Suppressor macrophage treated with lipopolysaccharide for 1 hour (primary cell): ENCODE data around the gene KLC1.

ENCODE experiments used
- DNase-seq, 3 donors: peaks; one replicate each; pipeline ENCODE4 v3.0.0-alpha.2; 2020 to 2022

The KLC1 gene

DNA sequence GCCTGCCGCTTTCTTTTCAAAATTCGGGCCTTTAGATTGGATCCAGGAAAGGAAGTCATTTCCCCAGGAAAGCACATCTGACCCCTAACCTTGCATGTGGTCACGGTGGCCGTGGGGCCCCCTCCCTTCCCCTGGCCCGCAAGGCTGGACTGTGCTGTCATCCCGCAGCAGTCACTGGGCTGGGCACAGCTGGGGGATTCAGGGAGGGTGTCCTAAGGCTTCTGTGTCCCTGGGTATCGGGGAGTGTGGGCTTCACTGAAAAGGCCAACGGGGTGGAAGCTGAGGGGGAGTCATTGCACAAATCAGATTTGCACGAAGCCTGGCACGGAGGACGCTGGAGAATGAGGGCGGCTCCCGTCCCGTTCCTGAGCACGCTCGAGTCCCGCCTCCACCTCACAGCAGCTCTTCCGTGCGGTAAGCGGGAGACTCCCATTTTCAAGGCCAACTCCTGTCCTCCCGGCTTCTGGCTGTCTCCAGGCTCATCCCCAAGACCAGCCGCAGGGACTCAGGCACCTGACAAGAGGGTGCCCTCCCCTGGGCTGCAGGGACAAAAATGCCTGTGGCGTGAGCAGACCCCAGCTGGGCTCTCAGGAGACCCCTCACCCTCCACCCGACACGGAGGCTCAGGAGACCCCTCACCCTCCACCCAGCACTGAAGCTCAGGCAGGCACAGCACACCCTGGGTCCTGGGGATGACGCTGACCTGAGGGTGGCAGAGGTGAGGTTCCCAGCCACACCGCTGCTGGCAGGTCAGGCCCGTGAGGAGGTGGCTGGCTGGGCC is 76.7 kb downstream of the KLC1 start:
- no peak for DNase-seq

DNA sequence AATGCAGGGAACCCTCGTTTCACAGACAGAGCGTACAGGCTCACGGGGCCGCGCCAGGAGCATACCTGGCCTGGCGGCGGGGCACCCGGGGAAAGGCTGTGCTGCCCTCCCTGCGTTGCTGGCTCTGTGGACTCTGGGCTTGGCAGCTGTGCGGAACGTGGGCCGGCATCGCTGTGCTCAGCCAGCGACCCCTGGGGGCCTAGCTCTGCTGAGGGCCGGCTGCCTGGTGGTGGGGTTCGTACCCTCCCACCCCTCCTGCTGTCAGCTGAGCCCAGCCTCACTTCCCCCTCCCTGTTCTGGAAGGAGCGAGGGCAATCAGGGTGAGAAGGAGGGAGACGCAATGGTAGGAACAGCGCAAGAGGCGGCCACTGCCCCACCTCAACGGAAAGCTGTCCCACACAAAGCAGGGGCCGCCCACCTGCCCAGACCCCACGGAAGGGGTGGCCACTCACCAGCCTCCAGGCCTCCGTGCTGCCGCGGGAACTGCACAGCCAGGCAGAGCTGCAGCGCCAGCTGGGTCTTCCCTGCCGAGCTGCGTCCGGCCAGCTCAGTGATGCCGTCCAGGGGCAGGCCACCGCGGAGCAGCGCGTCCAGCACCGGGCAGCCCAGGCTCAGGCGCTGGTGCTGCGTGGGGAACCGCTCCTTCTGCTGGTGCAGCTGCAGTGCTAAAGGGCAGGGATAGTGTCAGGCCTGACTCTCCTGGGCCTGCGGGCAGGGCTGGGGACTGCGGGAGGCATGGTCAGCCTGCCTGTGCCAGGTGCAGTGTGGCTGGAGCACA is 77.7 kb downstream of the KLC1 start:
- DNase-seq = no peak

GRCh38 chr14:103707329-103708263 is 78.6 kb downstream of the KLC1 start:
- no peak for DNase-seq

DNA sequence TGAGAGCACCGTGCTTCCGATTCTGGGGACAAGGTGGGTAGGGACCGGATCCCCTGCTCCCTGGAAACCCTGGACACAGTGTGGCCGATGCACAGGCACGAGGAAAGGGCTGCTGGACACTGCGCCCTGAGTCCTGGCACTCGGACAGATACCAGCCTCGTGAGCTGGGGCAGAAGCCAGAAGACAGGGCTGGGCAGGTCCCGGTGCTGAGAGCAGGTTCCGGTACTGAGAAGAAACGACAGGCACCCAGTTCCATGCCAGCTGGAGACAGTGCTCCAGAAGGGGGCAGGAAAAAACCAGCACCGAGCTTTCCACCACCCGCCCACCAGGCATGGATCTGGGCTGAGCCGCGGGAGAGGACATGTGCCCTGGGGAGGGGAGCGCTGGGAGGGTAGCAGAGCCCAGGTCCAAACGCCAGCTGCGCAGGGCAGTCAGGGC is 79.8 kb downstream of the KLC1 start:
- no peak for DNase-seq

- no peak for DNase-seq
Measured at GRCh38 chr14:103709814-103710213, 80.8 kb downstream of the KLC1 start.

- DNase-seq = no peak
Measured at GRCh38 chr14:103710771-103711377, 81.9 kb downstream of the KLC1 start.

DNA sequence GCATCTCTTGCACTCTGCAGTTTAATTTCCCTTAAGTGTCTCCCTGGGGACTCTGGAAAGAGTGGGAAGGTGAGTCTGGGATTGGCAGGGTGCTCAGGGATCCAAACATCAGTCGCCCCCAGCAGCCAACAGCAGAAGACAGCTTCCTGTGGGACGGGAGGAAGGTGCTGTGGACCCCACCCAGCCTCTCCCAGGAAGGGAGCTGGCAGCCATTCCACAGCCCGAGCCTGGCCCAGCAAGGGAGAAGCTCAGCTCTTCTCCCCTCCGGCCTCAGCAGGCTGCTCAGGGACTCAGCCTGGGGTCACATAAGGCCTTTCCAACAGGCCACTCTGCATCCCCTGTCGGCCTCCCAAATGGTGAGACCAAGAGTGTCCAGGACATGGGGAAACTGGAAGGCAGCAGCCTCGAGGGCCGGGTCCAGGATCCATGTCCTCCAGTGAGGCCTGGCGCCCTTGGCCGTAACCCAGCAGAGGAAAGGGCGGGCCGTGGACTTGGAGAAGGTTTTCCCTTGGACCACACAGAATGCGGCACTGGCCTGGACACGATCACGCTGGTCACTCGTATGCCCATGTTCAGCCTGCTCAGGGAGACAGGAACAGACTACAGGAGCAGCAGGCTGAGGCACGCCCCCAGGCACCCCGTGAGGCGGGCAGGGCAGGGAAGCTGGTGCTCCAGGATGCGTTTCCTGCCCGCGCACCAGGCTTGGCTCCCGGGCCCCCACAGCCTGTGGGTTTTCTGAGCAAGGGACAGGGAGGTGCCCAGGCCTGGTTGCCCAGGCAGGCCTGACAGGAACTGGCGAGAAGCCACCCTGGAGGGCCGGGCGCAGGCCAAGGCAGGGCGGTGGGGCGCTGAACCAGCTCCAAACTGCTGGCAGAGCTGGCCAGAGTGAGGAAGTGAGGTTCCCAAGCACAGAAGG is 82.8 kb downstream of the KLC1 start:
- DNase-seq = no peak

GRCh38 chr14:103712633-103713247 is 83.7 kb downstream of the KLC1 start:
- no peak for DNase-seq

GRCh38 chr14:103713304-103714062 is 84.5 kb downstream of the KLC1 start:
- DNase-seq = no peak

GRCh38 chr14:103714063-103714724 is 85.2 kb downstream of the KLC1 start:
- no peak for DNase-seq

GRCh38 chr14:103715052-103716000 is 86.3 kb downstream of the KLC1 start, which contains the start of the genes XRCC3 and ZFYVE21:
XRCC3 (minus strand) TSS chr14:103715451; CDS start chr14:103711087, 4,364 bp downstream.
ZFYVE21 (plus strand) TSS chr14:103715810; CDS start chr14:103715842, 32 bp downstream.
- peak; percentile 100 for DNase-seq

DNA sequence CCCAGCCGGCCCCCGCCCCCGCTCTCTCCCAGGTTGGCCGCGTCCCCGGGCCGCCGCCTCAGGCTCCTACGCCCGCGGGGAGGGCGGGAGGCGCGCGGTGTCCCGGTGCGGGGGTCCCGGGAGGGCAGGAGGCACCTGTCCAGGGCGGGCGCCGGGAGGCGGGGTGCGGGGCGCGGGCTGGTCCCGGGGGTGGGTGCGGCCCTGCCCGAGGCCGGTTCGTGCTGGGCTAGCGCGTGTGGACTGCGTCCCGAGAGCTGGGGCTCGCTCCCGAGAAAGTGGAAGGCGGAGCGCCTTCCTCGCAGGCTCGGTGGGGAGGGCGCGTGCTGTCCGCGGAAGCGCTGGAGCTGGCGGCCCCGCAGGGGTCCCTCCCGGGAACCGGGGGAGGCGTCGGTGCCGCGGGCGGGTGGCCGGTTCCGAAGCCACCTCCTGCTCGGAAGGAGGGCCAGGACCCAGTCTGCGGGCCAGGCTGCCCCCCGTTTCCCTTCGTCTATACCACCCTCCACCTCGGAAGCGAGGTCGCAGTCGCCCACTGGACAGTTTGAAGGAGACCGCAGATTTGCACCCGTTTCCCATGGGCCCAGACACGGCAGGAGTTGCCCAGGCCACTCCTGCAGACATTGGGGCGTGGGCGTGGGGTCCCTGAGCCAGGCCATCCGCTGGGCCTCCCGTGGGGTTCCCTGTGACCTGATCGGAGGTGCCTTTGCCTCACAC is 87.2 kb downstream of the KLC1 start:
- DNase-seq = peak; percentile 44 to 70 (median 45)

DNA sequence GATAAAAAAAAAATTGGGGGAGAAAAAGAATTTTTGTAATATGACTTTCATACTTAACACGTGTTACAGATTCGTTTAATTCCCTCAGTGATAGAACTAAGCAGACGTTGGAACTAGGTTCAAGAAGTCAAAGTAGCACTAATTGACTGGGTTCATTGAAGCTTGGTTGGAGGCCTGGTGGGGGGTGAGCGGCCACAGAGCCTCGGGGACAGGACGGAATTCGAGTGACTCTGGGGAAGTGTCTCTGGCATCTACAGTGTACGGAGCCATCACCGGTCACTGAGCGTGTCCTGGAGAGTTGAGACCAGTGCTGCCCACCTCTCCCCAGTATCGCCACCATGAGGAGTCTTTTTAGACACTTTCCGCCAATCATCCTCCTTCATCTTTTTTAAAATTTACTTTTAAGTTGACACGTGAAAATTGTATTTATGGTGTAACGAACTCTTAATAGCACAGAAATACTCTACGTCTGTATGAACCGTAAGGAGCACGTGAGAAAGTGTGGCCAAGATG is 87.9 kb downstream of the KLC1 start:
- no peak for DNase-seq

DNA sequence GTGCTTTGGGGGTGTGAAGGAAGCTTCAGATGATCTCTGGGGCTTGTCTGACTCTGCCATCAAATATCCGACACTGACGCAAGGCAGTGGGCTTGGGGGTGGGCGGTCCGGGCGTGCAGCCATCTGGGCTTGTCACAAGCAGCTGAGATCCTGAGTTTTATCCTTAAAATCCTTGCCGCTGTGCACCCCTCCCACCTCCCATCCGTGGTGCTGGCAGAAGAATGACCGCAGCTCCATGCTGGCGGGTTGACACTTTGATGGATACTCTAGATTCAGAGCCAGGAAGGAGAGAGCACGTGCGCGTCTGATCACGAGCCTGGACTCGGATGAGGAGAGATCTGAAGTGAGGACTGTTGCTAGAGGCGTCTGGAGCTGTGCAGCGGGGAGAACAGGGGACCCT is 89.6 kb downstream of the KLC1 start:
- DNase-seq = no peak

GRCh38 chr14:103719751-103720150 is 90.7 kb downstream of the KLC1 start:
- no peak for DNase-seq

DNA sequence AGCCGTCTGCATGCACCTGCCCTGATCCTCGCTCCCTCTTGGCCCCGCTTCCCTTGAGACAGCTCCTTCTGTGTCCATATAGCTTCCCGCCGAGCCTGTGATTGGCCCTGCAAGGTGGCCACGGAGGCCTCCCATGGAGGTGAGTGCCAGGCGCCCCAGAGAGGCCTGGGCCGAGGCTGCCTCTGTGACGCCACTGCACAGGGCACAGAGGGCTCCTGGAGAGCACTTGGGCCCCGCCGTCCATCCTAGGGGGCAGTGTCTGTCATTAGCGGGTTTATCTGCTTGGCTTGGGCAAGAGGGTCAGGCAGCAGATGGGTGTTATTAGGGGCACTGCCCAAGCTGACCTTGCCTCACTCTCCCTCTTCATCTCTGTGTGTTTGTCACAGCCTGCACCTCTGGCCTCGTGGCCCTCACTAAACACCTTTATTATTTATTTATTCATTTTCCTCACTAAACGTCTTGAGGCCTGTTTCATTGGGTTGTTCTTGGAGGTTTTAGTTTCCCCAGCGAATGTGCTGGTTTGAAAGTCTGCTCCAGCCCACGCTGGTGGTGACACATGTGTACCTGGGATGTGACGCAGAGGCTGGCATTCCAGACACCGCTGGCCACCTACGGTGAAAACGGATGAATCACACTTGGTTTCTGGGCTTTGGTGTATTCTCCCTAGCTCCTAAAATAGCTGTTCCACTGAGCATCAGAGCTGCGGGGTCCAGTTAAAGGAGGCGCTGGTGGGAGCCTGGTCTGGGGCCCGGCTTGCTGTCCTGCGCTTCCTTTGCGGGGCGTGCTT is 92.5 kb downstream of the KLC1 start:
- DNase-seq = no peak

DNA sequence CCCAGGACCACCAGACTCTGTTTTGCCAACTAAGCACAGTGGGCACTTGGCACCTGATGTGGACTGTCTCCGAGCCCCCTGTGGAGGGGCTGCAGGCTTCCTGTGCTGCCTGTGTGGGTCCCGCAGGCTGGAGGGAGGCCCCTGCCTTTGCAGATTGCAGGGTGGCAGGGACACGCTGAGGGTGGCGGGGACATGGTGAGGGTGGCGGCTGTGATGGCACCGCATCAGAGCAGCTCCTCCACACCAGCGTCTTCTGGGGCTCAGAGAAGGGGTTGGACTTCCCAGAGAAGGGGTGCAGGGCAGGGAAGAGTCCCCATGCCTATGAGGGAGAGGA is 94.7 kb downstream of the KLC1 start:
- DNase-seq = no peak
